ENCODE data around the gene RSPO1.

GRCh38 chr1:37599940-37600339 is 34.8 kb downstream of the RSPO1 start:
- no peak for TF ChIP-seq CTCF (conservative IDR thresholded peaks at IDR 0.05)
- no peak for TF ChIP-seq EZH2 (IDR thresholded peaks at IDR 0.05; ENCODE audit: low read depth)

Measured in PC-9 (cell line).